Measurements from ENCODE around the gene FGF23. TPM values are rescaled to one million over a fixed set of nuclear protein-coding genes. Genes with fewer than 3 reads are reported as not detected.
"Not testable (repeated sequence)": the region's sequence is repeated elsewhere in the genome, so short reads cannot be mapped to it uniquely, and the experiment has no call there.

FGF23 gene
- total RNA-seq, 1 donor, result not detected

- no peak for TF ChIP-seq CTCF (IDR thresholded peaks at IDR 0.05; ENCODE audit: insufficient read depth, low read length)
- no peak overlapping the region for H3K4me3 ChIP-seq (ENCODE audit: low read depth, low read length)
Observed at GRCh38 chr12:4418913-4419312, 39.4 kb upstream of the FGF23 start.

GRCh38 chr12:4417936-4418335 is 38.4 kb upstream of the FGF23 start:
- no peak for TF ChIP-seq CTCF (IDR thresholded peaks at IDR 0.05; ENCODE audit: insufficient read depth, low read length)
- DNase-seq (ENCODE audit: low read depth), result no peak
- no peak overlapping the region for H3K4me3 ChIP-seq (ENCODE audit: low read depth, low read length)

More at GRCh38 chr12:4418913-4419312, 39.4 kb upstream of the FGF23 start:
- no peak for DNase-seq (ENCODE audit: low read depth)

- no peak overlapping the region for H3K4me3 ChIP-seq (ENCODE audit: low read depth, low read length)
- no peak for DNase-seq (ENCODE audit: low read depth)
- TF ChIP-seq CTCF (IDR thresholded peaks at IDR 0.05; ENCODE audit: insufficient read depth, low read length), result no peak
Observed at GRCh38 chr12:4417455-4417854, 37.9 kb upstream of the FGF23 start.

GRCh38 chr12:4416276-4416675 is 36.8 kb upstream of the FGF23 start:
- no peak for DNase-seq (ENCODE audit: low read depth)
- no peak for TF ChIP-seq CTCF (IDR thresholded peaks at IDR 0.05; ENCODE audit: insufficient read depth, low read length)
- no peak overlapping the region for H3K4me3 ChIP-seq (ENCODE audit: low read depth, low read length)

- no peak for TF ChIP-seq CTCF (IDR thresholded peaks at IDR 0.05; ENCODE audit: insufficient read depth, low read length)
- no peak overlapping the region for H3K4me3 ChIP-seq (ENCODE audit: low read depth, low read length)
- DNase-seq (ENCODE audit: low read depth), result no peak
Observed at GRCh38 chr12:4412465-4412864, 33.0 kb upstream of the FGF23 start.

GRCh38 chr12:4412056-4412455 is 32.5 kb upstream of the FGF23 start:
- DNase-seq (ENCODE audit: low read depth), result no peak
- H3K4me3 ChIP-seq (ENCODE audit: low read depth, low read length), result no peak overlapping the region
- no peak for TF ChIP-seq CTCF (IDR thresholded peaks at IDR 0.05; ENCODE audit: insufficient read depth, low read length)

GRCh38 chr12:4407136-4407535 is 27.6 kb upstream of the FGF23 start:
- H3K4me3 ChIP-seq (ENCODE audit: low read depth, low read length), result no peak overlapping the region
- TF ChIP-seq CTCF (IDR thresholded peaks at IDR 0.05; ENCODE audit: insufficient read depth, low read length), result no peak
- no peak for DNase-seq (ENCODE audit: low read depth)

- DNase-seq (ENCODE audit: low read depth); H3K4me3 ChIP-seq (ENCODE audit: low read depth, low read length): not testable (repeated sequence)
Observed at GRCh38 chr12:4404877-4405637, 25.5 kb upstream of the FGF23 start.

Data from fibroblast of the aortic adventitia (primary cell).